ENCODE measurements around the gene ZRANB2. TPM values are rescaled to one million over a fixed set of nuclear protein-coding genes. Genes with fewer than 3 reads are reported as not detected.

ZRANB2 gene
- total and polyA plus RNA-seq, 9 of the 15 experiments (the other 6 are each of a cell fraction or from before 2014, with no cell fraction given) = 80.8 to 264 (median 157) TPM

- intact Hi-C loops (cut with micrococcal nuclease) = no loop called here
- no peaks in the 10 kb centered on the region for H4K20me1 ChIP-seq (replicated peaks; ENCODE audit: control insufficient read depth, insufficient read depth, low read length)
These were observed 8.6 kb downstream of the ZRANB2 start for GRCh38 chr1:71072273-71072672.

GRCh38 chr1:71071720-71072119 is 9.1 kb downstream of the ZRANB2 start:
- H3K4me2 ChIP-seq (ENCODE audit: insufficient read depth, low read length) = no peak overlapping the region
- ATAC-seq (no peak), FAIRE-seq (no peak), DNase-seq (ENCODE audit: extremely low read depth in 1 of 4, low spot score in 3 of 4) (no peak)
- no peaks in the 10 kb centered on the region for H3K9me3 ChIP-seq (replicated peaks; ENCODE audit: control insufficient read depth, insufficient read depth, low read depth, low read length)
- peaks cover 98% of the 10 kb centered on the region for H3K36me3 ChIP-seq (ENCODE audit: control insufficient read depth, insufficient read depth, low read length)
- H3K4me3 ChIP-seq = no peak overlapping the region
- ChIA-PET CTCF (ENCODE audit: low intra/inter-chr PET ratio) (no interaction called here), POLR2A (no interaction called here)
- H2AFZ ChIP-seq (ENCODE audit: low read depth, low read length) = no peak overlapping the region
- H3K27ac ChIP-seq (ENCODE audit: extremely low read depth, low read depth, low read length) = no peak overlapping the region
- H3K9ac ChIP-seq (ENCODE audit: insufficient read depth in 1 of 2, low read depth in 2 of 2, low read length in 2 of 2) = no peak overlapping the region
- H3K9me1 ChIP-seq (ENCODE audit: control insufficient read depth, insufficient read depth, low read length) = no peaks in the 10 kb centered on the region
- in situ Hi-C loops (cut with MboI) = loop anchor here (10.0 kb wide), 1 partner anchor 1517 kb away; no protein-coding TSS in a partner anchor
- no peaks in the 10 kb centered on the region for H3K27me3 ChIP-seq (ENCODE audit: control insufficient read depth in 2 of 2, insufficient read depth in 2 of 2, low read length in 2 of 2)
- BruUV-seq (replicated peaks) = no TSS peak
- intact Hi-C loops (cut with micrococcal nuclease) = no loop called here
- H3K4me1 ChIP-seq (replicated peaks in 1 of 2; ENCODE audit: control insufficient read depth in 2 of 2, insufficient read depth in 2 of 2, low read length in 2 of 2) = no peaks in the 10 kb centered on the region
- WGBS (ENCODE audit: insufficient coverage, low coverage, missing lambda C conversion rate) = 77% methylated on average over 4 of the region's 4 CpGs
- H4K20me1 ChIP-seq (replicated peaks; ENCODE audit: control insufficient read depth, insufficient read depth, low read length) = no peaks in the 10 kb centered on the region
- H3K79me2 ChIP-seq (ENCODE audit: control insufficient read depth, insufficient read depth, low read length) = peaks cover 37% of the 10 kb centered on the region
- no peak for TF ChIP-seq MTA1 (IDR thresholded peaks at IDR 0.05; ENCODE audit: borderline replicate concordance)
- no peak for TF ChIP-seq MYNN (IDR thresholded peaks at IDR 0.05)
- no peak for TF ChIP-seq MYNN (CRISPR knock-in tag; IDR thresholded peaks at IDR 0.05)
- TF ChIP-seq ZFPM2 (CRISPR knock-in tag; IDR thresholded peaks at IDR 0.05) = no peak
- no peak for TF ChIP-seq ZNF239 (CRISPR knock-in tag; IDR thresholded peaks at IDR 0.05)
- TF ChIP-seq RNF219 (CRISPR knock-in tag; IDR thresholded peaks at IDR 0.05) = no peak
- TF ChIP-seq ZFX (CRISPR knock-in tag; IDR thresholded peaks at IDR 0.05) = no peak
- no peak for TF ChIP-seq ZNF561 (CRISPR knock-in tag; conservative IDR thresholded peaks at IDR 0.05)
- TF ChIP-seq ZNF507 (tag; conservative IDR thresholded peaks at IDR 0.05) = no peak
- TF ChIP-seq NCOR1 (IDR thresholded peaks at IDR 0.05) = no peak
- TF ChIP-seq PHF21A (IDR thresholded peaks at IDR 0.05; ENCODE audit: borderline replicate concordance, low read depth) = no peak
- TF ChIP-seq SNIP1 (IDR thresholded peaks at IDR 0.05; ENCODE audit: low read depth) = no peak
- no peak for TF ChIP-seq USF1 (CRISPR knock-in tag; IDR thresholded peaks at IDR 0.05)

More at GRCh38 chr1:71072273-71072672, 8.6 kb downstream of the ZRANB2 start:
- no peak for FAIRE-seq
- H3K27me3 ChIP-seq (ENCODE audit: control insufficient read depth in 2 of 2, insufficient read depth in 2 of 2, low read length in 2 of 2) = no peaks in the 10 kb centered on the region
- TF ChIP-seq ZNF316 (IDR thresholded peaks at IDR 0.05) = peak; percentile 86
- no peak for TF ChIP-seq L3MBTL2 (IDR thresholded peaks at IDR 0.05)
- no peak for TF ChIP-seq PRPF4 (IDR thresholded peaks at IDR 0.05; ENCODE audit: insufficient read depth, low read depth, low read length, poor library complexity, severe bottlenecking)
- peak; percentile 42 for TF ChIP-seq MAFG (tag; conservative IDR thresholded peaks at IDR 0.05)
- peak; percentile 55; the same call in 1 of the 2 replicates for TF ChIP-seq MAFK (IDR thresholded peaks at IDR 0.05; ENCODE audit: low read length)
- peak; percentile 58 for TF ChIP-seq MAFF (IDR thresholded peaks at IDR 0.05; ENCODE audit: low read length)
- peak; percentile 63; the same call in 1 of the 2 replicates for TF ChIP-seq C11orf30 (IDR thresholded peaks at IDR 0.05; ENCODE audit: low read depth)
- CTCF ChIA-PET (ENCODE audit: low intra/inter-chr PET ratio) = no interaction called here
- no peak overlapping the region for H3K9ac ChIP-seq (ENCODE audit: insufficient read depth in 1 of 2, low read depth in 2 of 2, low read length in 2 of 2)
- H3K4me2 ChIP-seq (ENCODE audit: insufficient read depth, low read length) = no peak overlapping the region
- POLR2A ChIA-PET = interaction anchor here (1.5 kb wide), 1 partner anchor 9 kb away, joined by 4 read pairs; the partner anchor contains the start of gene ZRANB2
- no peak overlapping the region for H3K27ac ChIP-seq (ENCODE audit: extremely low read depth, low read depth, low read length)
- H2AFZ ChIP-seq (ENCODE audit: low read depth, low read length) = no peak overlapping the region
- no peaks in the 10 kb centered on the region for H3K9me3 ChIP-seq (replicated peaks; ENCODE audit: control insufficient read depth, insufficient read depth, low read depth, low read length)
- BruUV-seq (replicated peaks) = no TSS peak
- H3K9me1 ChIP-seq (ENCODE audit: control insufficient read depth, insufficient read depth, low read length) = no peaks in the 10 kb centered on the region
- no peak for ATAC-seq
- peaks cover 98% of the 10 kb centered on the region for H3K36me3 ChIP-seq (ENCODE audit: control insufficient read depth, insufficient read depth, low read length)
- H3K4me1 ChIP-seq (replicated peaks in 1 of 2; ENCODE audit: control insufficient read depth in 2 of 2, insufficient read depth in 2 of 2, low read length in 2 of 2) = no peaks in the 10 kb centered on the region
- peaks cover 42% of the 10 kb centered on the region for H3K79me2 ChIP-seq (ENCODE audit: control insufficient read depth, insufficient read depth, low read length)
- in situ Hi-C loops (cut with MboI) = loop anchor here (10.0 kb wide), 1 partner anchor 1517 kb away; no protein-coding TSS in a partner anchor
- DNase-seq (ENCODE audit: extremely low read depth in 1 of 4, low spot score in 3 of 4) = no peak
- H3K4me3 ChIP-seq = no peak overlapping the region

Data from K562 (cell line).